H9 (cell line): ENCODE results near the gene NCKAP5. TPM values are rescaled to one million over a fixed set of nuclear protein-coding genes. Genes with fewer than 3 reads are reported as not detected.

Experiments used
- DNase-seq: peaks from one replicate; pipeline ENCODE4 v3.0.0-alpha.2; 2017
- H2AFZ ChIP-seq: one replicate; pipeline ENCODE4 v1.6.1; 2013; ENCODE audit warnings: mild to moderate bottlenecking, low read length, control low read depth, moderate library complexity
- H2AK5ac ChIP-seq: 2 replicates; pipeline ENCODE4 v1.6.1; 2013; ENCODE audit warnings: low read length, control low read depth, mixed read lengths; ENCODE audit not compliant: insufficient read length
- H2BK120ac ChIP-seq: one replicate; pipeline ENCODE4 v1.6.1; 2013; ENCODE audit warnings: low read depth, mild to moderate bottlenecking, low read length, control low read depth, inconsistent platforms; ENCODE audit not compliant: poor library complexity, severe bottlenecking
- H2BK12ac ChIP-seq: 2 replicates; pipeline ENCODE4 v1.6.1; 2013; ENCODE audit warnings: low read length, control low read depth, mixed read lengths, low read depth; ENCODE audit not compliant: insufficient read length
- H2BK15ac ChIP-seq: 2 replicates; pipeline ENCODE4 v1.6.1; 2013; ENCODE audit warnings: low read depth, low read length, control low read depth
- H2BK20ac ChIP-seq: one replicate; pipeline ENCODE4 v1.6.1; 2013; ENCODE audit warnings: low read depth, mild to moderate bottlenecking, low read length, control low read depth, inconsistent platforms; ENCODE audit not compliant: poor library complexity, severe bottlenecking
- H2BK5ac ChIP-seq: 2 replicates; pipeline ENCODE4 v1.6.1; 2013; ENCODE audit warnings: low read length, control low read depth, mixed read lengths; ENCODE audit not compliant: insufficient read length
- H3K14ac ChIP-seq: 2 replicates; pipeline ENCODE4 v1.6.1; 2013; ENCODE audit warnings: low read length, control low read depth; ENCODE audit not compliant: insufficient read depth
- H3K18ac ChIP-seq: 2 replicates; pipeline ENCODE4 v1.6.1; 2013; ENCODE audit warnings: low read depth, mild to moderate bottlenecking, mixed read lengths, low read length, control low read depth; ENCODE audit not compliant: insufficient read length
- H3K23ac ChIP-seq: 2 replicates; pipeline ENCODE4 v1.6.1; 2013; ENCODE audit warnings: low read length, control low read depth, mixed read lengths, low read depth; ENCODE audit not compliant: insufficient read length
- H3K23me2 ChIP-seq: 2 replicates; pipeline ENCODE4 v1.6.1; 2013; ENCODE audit warnings: low read depth, mild to moderate bottlenecking, mixed read lengths, low read length, control low read depth; ENCODE audit not compliant: insufficient read length, poor library complexity, severe bottlenecking
- H3K27ac ChIP-seq: 2 replicates; pipeline ENCODE4 v1.5.1; 2013; ENCODE audit warnings: low read length, control low read depth, mixed read lengths, low read depth; ENCODE audit not compliant: insufficient read length
- H3K27me3 ChIP-seq: 2 replicates; pipeline ENCODE4 v1.6.1; 2013; ENCODE audit warnings: low read length, control low read depth, inconsistent platforms; ENCODE audit not compliant: insufficient read depth
- H3K4ac ChIP-seq: 2 replicates; pipeline ENCODE4 v1.6.1; 2013; ENCODE audit warnings: low read depth, mild to moderate bottlenecking, control low read depth, inconsistent platforms, low read length, moderate library complexity
- H3K4me1 ChIP-seq: 2 replicates; pipeline ENCODE4 v1.6.1; 2013; ENCODE audit warnings: low read length, control low read depth, inconsistent platforms; ENCODE audit not compliant: insufficient read depth
- H3K4me2 ChIP-seq: 2 replicates; pipeline ENCODE4 v1.6.1; 2013; ENCODE audit warnings: low read length, control low read depth, mixed read lengths; ENCODE audit not compliant: insufficient read length, insufficient read depth
- H3K56ac ChIP-seq: 2 replicates; pipeline ENCODE4 v1.6.1; 2013; ENCODE audit warnings: low read depth, mild to moderate bottlenecking, mixed read lengths, low read length, control low read depth; ENCODE audit not compliant: insufficient read length
- H3K79me1 ChIP-seq: 2 replicates; pipeline ENCODE4 v1.6.1; 2013; ENCODE audit warnings: low read depth, mild to moderate bottlenecking, moderate library complexity, low read length, control low read depth, inconsistent platforms; ENCODE audit not compliant: insufficient read depth, poor library complexity, severe bottlenecking
- H3K79me2 ChIP-seq: 2 replicates; pipeline ENCODE4 v1.6.1; 2013; ENCODE audit warnings: low read length, control low read depth, inconsistent platforms; ENCODE audit not compliant: insufficient read depth
- H3K9ac ChIP-seq: 2 replicates; pipeline ENCODE4 v1.6.1; 2013; ENCODE audit warnings: low read length, control low read depth, mixed read lengths; ENCODE audit not compliant: insufficient read length; ENCODE audit errors: extremely low read depth
- H3K9me3 ChIP-seq: one replicate; pipeline ENCODE4 v1.6.1; 2013; ENCODE audit warnings: low read depth, low read length, inconsistent platforms; ENCODE audit not compliant: control insufficient read depth
- H3T11ph ChIP-seq: one replicate; pipeline ENCODE4 v1.6.1; 2013; ENCODE audit warnings: mild to moderate bottlenecking, low read length, control low read depth, inconsistent platforms
- H4K20me1 ChIP-seq: one replicate; pipeline ENCODE4 v1.6.1; 2013; ENCODE audit not compliant: control insufficient read depth, insufficient read length, insufficient read depth
- H4K5ac ChIP-seq: 2 replicates; pipeline ENCODE4 v1.6.1; 2013; ENCODE audit warnings: low read depth, mild to moderate bottlenecking, mixed read lengths, low read length, control low read depth; ENCODE audit not compliant: insufficient read length
- H4K8ac ChIP-seq: replicated peaks from 2 replicates; pipeline ENCODE4 v1.6.1; 2013; ENCODE audit warnings: low read length, control low read depth, mixed read lengths, low read depth; ENCODE audit not compliant: insufficient read length
- H4K91ac ChIP-seq: 2 replicates; pipeline ENCODE4 v1.6.1; 2013; ENCODE audit warnings: low read depth, mild to moderate bottlenecking, moderate library complexity, mixed read lengths, low read length, control low read depth; ENCODE audit not compliant: insufficient read length
- H3K27ac Mint-ChIP-seq, 3 experiments: 2 replicates in 2 of 3; 3 replicates in 1 of 3; pipeline ENCODE4 v1.8.0; 2020 to 2021; ENCODE audit warnings: mixed read lengths in 3 of 3, mild to moderate bottlenecking in 1 of 3, moderate library complexity in 1 of 3
- H3K27me3 Mint-ChIP-seq: 2 replicates; pipeline ENCODE4 v1.8.0; 2021; ENCODE audit warnings: low read depth, mild to moderate bottlenecking, moderate library complexity, mixed read lengths
- H3K36me3 Mint-ChIP-seq, 3 experiments: 2 replicates in 2 of 3; 3 replicates in 1 of 3; pipeline ENCODE4 v1.8.0; 2020 to 2021; ENCODE audit warnings: low read depth in 3 of 3, mixed read lengths in 3 of 3; ENCODE audit not compliant: insufficient read depth in 1 of 3
- H3K4me1 Mint-ChIP-seq, 2 experiments: 2 replicates each; pipeline ENCODE4 v1.8.0; 2020; ENCODE audit warnings: mixed read lengths in 2 of 2
- H3K4me3 Mint-ChIP-seq, 2 experiments: 2 replicates in 1 of 2; 3 replicates in 1 of 2; pipeline ENCODE4 v1.8.0; 2020 to 2021; ENCODE audit warnings: mild to moderate bottlenecking in 2 of 2, mixed read lengths in 2 of 2, moderate library complexity in 1 of 2
- H3K9me3 Mint-ChIP-seq, 2 experiments: 2 replicates in 1 of 2; 3 replicates in 1 of 2; pipeline ENCODE4 v1.8.0; 2020; ENCODE audit warnings: mild to moderate bottlenecking in 2 of 2, mixed read lengths in 2 of 2, moderate library complexity in 1 of 2
- CTCF ChIP-seq: fragments of 200-600 bp; sonication (generic); conservative IDR thresholded peaks from 3 replicates; pipeline ENCODE4 v1.8.0; 2021; ENCODE audit warnings: antibody characterized with exemption, mild to moderate bottlenecking
- total RNA-seq: library from RNA; stranded (reverse); gene quantifications from 2 replicates; pipeline ENCODE4 v1.2.1, GENCODE V29; 2021

The NCKAP5 gene
- total RNA-seq, 1 experiment from 2014 or later, result 0.26 TPM

- Histone ChIP-seq H2BK5ac (no peak overlapping the region), H4K8ac (no peak overlapping the region)
- TF ChIP-seq CTCF, result no peak
Observed at GRCh38 chr2:132798341-132798740, 769.9 kb downstream of the NCKAP5 start.

More at GRCh38 chr2:132798341-132798740, 769.9 kb downstream of the NCKAP5 start:
- Histone ChIP-seq H3K4ac (no peak overlapping the region), H3K79me2 (no peaks in the 10 kb centered on the region), H3K23ac (no peak overlapping the region), H3K4me2 (no peak overlapping the region), H4K91ac (no peak overlapping the region), H3K4me1 (no peaks in the 10 kb centered on the region), H2AFZ (no peak overlapping the region), H2BK20ac (no peak overlapping the region), H3K27ac (no peak overlapping the region), H3T11ph (no peak overlapping the region), H3K23me2 (no peaks in the 10 kb centered on the region), H3K9me3 (no peaks in the 10 kb centered on the region), H2BK12ac (no peak overlapping the region), H4K20me1 (no peaks in the 10 kb centered on the region), H4K5ac (no peak overlapping the region), H3K79me1 (no peaks in the 10 kb centered on the region), H3K56ac (no peak overlapping the region), H2BK15ac (no peak overlapping the region), H3K18ac (no peak overlapping the region), H3K27me3 (no peaks in the 10 kb centered on the region), H2AK5ac (no peak overlapping the region), H3K9ac (no peak overlapping the region), H3K14ac (no peak overlapping the region), H2BK120ac (no peak overlapping the region)
- Mint-ChIP-seq H3K9me3 (no peaks in the 10 kb centered on the region), H3K36me3 (no peaks in the 10 kb centered on the region), H3K27ac (no peak overlapping the region), H3K4me3 (no peak overlapping the region), H3K4me1 (no peaks in the 10 kb centered on the region), H3K27me3 (no peaks in the 10 kb centered on the region)
- no peak for DNase-seq
